ENCODE measurements around the gene PLXNC1. TPM values are rescaled to one million over a fixed set of nuclear protein-coding genes. Genes with fewer than 3 reads are reported as not detected.

The PLXNC1 gene
- total and polyA plus RNA-seq, 9 of the 15 experiments (the other 6 are each of a cell fraction or from before 2014, with no cell fraction given) = 0.08 to 0.87 (median 0.28) TPM

DNA sequence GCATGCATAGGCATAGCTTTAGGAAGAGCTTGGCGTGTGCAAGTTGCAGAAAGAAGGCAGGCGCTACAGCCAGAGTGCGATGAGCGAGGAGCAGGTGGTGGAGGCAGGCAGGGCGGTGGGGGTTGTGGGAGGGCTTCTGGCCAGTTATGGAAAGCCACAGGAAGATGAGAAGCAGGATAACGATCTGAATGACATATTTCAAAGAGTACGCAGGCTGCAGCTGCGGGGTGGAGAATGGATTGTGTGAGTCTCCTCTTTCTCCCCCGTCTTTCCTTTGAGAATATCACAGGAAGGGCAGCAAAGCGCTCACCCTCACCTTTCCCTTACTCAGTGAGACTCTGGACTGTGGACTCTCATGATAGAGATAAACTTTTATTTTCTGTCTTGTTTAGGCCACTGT, 48.7 kb upstream of the PLXNC1 start (continued):
- TF ChIP-seq, protein P1, sequence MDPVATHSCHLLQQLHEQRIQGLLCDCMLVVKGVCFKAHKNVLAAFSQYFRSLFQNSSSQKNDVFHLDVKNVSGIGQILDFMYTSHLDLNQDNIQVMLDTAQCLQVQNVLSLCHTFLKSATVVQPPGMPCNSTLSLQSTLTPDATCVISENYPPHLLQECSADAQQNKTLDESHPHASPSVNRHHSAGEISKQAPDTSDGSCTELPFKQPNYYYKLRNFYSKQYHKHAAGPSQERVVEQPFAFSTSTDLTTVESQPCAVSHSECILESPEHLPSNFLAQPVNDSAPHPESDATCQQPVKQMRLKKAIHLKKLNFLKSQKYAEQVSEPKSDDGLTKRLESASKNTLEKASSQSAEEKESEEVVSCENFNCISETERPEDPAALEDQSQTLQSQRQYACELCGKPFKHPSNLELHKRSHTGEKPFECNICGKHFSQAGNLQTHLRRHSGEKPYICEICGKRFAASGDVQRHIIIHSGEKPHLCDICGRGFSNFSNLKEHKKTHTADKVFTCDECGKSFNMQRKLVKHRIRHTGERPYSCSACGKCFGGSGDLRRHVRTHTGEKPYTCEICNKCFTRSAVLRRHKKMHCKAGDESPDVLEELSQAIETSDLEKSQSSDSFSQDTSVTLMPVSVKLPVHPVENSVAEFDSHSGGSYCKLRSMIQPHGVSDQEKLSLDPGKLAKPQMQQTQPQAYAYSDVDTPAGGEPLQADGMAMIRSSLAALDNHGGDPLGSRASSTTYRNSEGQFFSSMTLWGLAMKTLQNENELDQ (CRISPR knock-in tag; IDR thresholded peaks at IDR 0.05; ENCODE audit: borderline replicate concordance) = no peak
- TF ChIP-seq ADNP (tag; IDR thresholded peaks at IDR 0.05) (0 out of 2 replicates have a peak, but pooled peaks have one; percentile 2), MCM5 (IDR thresholded peaks at IDR 0.05; ENCODE audit: low read depth) (no peak), RBFOX2 (IDR thresholded peaks at IDR 0.05; ENCODE audit: low read depth, low read length) (peak; percentile 40), MAZ (CRISPR knock-in tag; conservative IDR thresholded peaks at IDR 0.05 in 1 of 2, IDR thresholded peaks at IDR 0.05 in 1 of 2) (peak in 1 of 2 experiments; percentile 45; a peak in 1 of 4 replicates), ARID1B (IDR thresholded peaks at IDR 0.05) (peak; percentile 5; the same call in 1 of the 2 replicates), MBD2 (IDR thresholded peaks at IDR 0.05; ENCODE audit: borderline replicate concordance, low read depth) (0 out of 2 replicates have a peak, but pooled peaks have one; percentile 10), CBFA2T3 (IDR thresholded peaks at IDR 0.05) (peak; percentile 67), MEIS2 (IDR thresholded peaks at IDR 0.05; ENCODE audit: partially characterized antibody) (peak; percentile 55), NFRKB (IDR thresholded peaks at IDR 0.05; ENCODE audit: low read depth) (no peak)
- TF ChIP-seq, protein P2, sequence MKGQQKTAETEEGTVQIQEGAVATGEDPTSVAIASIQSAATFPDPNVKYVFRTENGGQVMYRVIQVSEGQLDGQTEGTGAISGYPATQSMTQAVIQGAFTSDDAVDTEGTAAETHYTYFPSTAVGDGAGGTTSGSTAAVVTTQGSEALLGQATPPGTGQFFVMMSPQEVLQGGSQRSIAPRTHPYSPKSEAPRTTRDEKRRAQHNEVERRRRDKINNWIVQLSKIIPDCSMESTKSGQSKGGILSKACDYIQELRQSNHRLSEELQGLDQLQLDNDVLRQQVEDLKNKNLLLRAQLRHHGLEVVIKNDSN (CRISPR knock-in tag; IDR thresholded peaks at IDR 0.05) = 0 out of 2 replicates have a peak, but pooled peaks have one; percentile 7
- TF ChIP-seq, protein P3, sequence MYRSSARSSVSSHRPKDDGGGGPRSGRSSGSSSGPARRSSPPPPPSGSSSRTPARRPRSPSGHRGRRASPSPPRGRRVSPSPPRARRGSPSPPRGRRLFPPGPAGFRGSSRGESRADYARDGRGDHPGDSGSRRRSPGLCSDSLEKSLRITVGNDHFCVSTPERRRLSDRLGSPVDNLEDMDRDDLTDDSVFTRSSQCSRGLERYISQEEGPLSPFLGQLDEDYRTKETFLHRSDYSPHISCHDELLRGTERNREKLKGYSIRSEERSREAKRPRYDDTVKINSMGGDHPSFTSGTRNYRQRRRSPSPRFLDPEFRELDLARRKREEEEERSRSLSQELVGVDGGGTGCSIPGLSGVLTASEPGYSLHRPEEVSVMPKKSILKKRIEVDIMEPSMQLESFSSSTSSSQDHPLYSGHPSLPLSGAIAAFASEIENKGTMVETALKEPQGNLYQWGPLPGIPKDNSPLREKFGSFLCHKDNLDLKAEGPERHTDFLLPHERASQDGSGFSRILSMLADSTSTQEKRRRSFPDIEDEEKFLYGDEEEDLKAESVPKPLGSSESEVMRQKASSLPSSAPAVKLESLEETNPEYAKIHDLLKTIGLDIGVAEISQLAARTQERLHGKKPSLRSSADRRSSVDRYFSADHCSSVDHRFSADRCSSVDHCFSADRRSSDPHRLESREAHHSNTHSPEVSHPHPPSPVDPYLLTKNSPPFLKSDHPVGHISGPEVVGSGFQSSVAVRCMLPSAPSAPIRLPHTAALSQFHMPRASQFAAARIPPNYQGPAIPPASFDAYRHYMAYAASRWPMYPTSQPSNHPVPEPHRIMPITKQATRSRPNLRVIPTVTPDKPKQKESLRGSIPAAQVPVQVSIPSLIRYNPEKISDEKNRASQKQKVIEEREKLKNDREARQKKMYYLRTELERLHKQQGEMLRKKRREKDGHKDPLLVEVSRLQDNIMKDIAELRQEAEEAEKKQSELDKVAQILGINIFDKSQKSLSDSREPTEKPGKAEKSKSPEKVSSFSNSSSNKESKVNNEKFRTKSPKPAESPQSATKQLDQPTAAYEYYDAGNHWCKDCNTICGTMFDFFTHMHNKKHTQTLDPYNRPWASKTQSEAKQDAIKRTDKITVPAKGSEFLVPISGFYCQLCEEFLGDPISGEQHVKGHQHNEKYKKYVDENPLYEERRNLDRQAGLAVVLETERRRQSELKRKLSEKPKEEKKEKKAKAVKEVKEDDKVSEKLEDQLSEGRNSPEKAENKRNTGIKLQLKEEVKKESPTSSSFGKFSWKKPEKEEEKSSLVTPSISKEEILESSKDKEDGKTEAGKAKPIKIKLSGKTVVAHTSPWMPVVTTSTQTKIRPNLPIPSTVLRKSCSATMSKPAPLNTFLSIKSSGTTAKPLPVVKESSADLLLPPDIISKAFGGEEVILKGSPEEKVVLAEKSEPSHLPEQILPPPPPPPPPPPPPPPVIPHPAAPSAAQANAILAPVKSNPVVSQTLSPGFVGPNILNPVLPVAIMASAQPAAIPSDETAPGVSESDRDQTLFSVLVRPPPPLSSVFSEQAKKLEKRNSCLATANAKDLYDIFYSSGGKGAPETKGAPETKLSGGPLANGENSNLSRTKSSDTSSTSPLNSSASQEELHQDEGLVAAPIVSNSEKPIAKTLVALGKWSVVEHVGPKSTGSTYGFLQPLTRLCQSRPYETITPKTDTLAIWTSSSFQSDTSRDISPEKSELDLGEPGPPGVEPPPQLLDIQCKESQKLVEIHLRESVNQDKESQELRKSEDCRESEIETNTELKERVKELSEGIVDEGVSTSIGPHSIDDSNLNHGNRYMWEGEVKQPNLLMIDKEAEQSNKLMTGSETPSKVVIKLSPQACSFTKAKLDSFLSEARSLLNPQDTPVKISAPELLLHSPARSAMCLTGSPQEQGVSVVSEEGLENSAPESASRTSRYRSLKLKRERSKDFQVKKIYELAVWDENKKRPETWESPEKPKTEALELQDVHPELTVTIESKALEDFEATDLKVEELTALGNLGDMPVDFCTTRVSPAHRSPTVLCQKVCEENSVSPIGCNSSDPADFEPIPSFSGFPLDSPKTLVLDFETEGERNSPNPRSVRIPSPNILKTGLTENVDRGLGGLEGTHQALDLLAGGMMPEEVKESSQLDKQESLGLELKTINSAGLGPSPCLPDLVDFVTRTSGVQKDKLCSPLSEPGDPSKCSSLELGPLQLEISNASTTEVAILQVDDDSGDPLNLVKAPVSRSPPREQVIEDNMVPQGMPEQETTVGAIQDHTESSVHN (IDR thresholded peaks at IDR 0.05; ENCODE audit: borderline replicate concordance in 1 of 2, low read depth in 1 of 2) = no peak
- TF ChIP-seq, protein P4, sequence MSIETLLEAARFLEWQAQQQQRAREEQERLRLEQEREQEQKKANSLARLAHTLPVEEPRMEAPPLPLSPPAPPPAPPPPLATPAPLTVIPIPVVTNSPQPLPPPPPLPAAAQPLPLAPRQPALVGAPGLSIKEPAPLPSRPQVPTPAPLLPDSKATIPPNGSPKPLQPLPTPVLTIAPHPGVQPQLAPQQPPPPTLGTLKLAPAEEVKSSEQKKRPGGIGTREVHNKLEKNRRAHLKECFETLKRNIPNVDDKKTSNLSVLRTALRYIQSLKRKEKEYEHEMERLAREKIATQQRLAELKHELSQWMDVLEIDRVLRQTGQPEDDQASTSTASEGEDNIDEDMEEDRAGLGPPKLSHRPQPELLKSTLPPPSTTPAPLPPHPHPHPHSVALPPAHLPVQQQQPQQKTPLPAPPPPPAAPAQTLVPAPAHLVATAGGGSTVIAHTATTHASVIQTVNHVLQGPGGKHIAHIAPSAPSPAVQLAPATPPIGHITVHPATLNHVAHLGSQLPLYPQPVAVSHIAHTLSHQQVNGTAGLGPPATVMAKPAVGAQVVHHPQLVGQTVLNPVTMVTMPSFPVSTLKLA (conservative IDR thresholded peaks at IDR 0.05) = 0 out of 4 replicates have a peak, but pooled peaks of 1 of the 2 experiments have one; percentile 0

Data from K562 (cell line).